Astrocyte (in vitro differentiated cells and primary cell): ENCODE measurements around the gene DNAAF5. TPM values are rescaled to one million over a fixed set of nuclear protein-coding genes. Genes with fewer than 3 reads are reported as not detected.

Source experiments
- DNase-seq: peaks from one replicate; pipeline ENCODE4 v3.0.0-alpha.2; 2010; ENCODE audit warnings: low read depth
- FAIRE-seq: peaks from 2 replicates; lab custom pipeline; 2011; peaks lifted over from hg19 to GRCh38; lab: Jason Lieb, UNC
- H2AFZ ChIP-seq: 2 replicates; pipeline ENCODE4 v1.6.0; 2012; ENCODE audit warnings: low read depth, low read length, inconsistent platforms
- H3K27ac ChIP-seq: 2 replicates; pipeline ENCODE4 v1.5.1; 2011; ENCODE audit warnings: low read depth, low read length, inconsistent platforms
- H3K27me3 ChIP-seq: 2 replicates; pipeline ENCODE4 v1.6.0; 2011; ENCODE audit warnings: low read length, inconsistent platforms; ENCODE audit not compliant: insufficient read depth
- H3K36me3 ChIP-seq: 2 replicates; pipeline ENCODE4 v1.5.1; 2011; ENCODE audit warnings: low read length, inconsistent platforms; ENCODE audit not compliant: insufficient read depth
- H3K4me1 ChIP-seq: 2 replicates; pipeline ENCODE4 v1.5.1; 2011; ENCODE audit warnings: low read length, inconsistent platforms; ENCODE audit not compliant: insufficient read depth
- H3K4me2 ChIP-seq: 2 replicates; pipeline ENCODE4 v1.6.0; 2012; ENCODE audit warnings: low read length, inconsistent platforms
- H3K4me3 ChIP-seq: 2 replicates; pipeline ENCODE4 v1.5.1; 2011; ENCODE audit warnings: low read depth, mild to moderate bottlenecking, low read length, inconsistent platforms; ENCODE audit not compliant: insufficient read depth
- H3K79me2 ChIP-seq: 2 replicates; pipeline ENCODE4 v1.6.0; 2012; ENCODE audit warnings: mild to moderate bottlenecking, low read length, inconsistent platforms; ENCODE audit not compliant: insufficient read depth
- H3K9ac ChIP-seq: 2 replicates; pipeline ENCODE4 v1.6.0; 2012; ENCODE audit warnings: mild to moderate bottlenecking, low read length, inconsistent platforms
- H3K9me3 ChIP-seq: 2 replicates; pipeline ENCODE4 v1.5.1; 2012; ENCODE audit warnings: low read depth, mild to moderate bottlenecking, low read length, inconsistent platforms; ENCODE audit not compliant: insufficient read depth
- H4K20me1 ChIP-seq: 2 replicates; pipeline ENCODE4 v1.6.0; 2012; ENCODE audit warnings: low read length, inconsistent platforms; ENCODE audit not compliant: insufficient read depth
- H3K27ac Mint-ChIP-seq: one replicate; pipeline ENCODE4 v1.8.0; 2021; ENCODE audit warnings: mild to moderate bottlenecking, mixed read lengths; ENCODE audit not compliant: unreplicated experiment
- H3K27me3 Mint-ChIP-seq: one replicate; pipeline ENCODE4 v1.8.0; 2021; ENCODE audit warnings: low read depth, mixed read lengths; ENCODE audit not compliant: unreplicated experiment
- H3K36me3 Mint-ChIP-seq: one replicate; pipeline ENCODE4 v1.8.0; 2021; ENCODE audit warnings: low read depth, mixed read lengths; ENCODE audit not compliant: unreplicated experiment
- H3K4me1 Mint-ChIP-seq: one replicate; pipeline ENCODE4 v1.8.0; 2021; ENCODE audit warnings: low read depth, mixed read lengths; ENCODE audit not compliant: unreplicated experiment
- H3K4me3 Mint-ChIP-seq: one replicate; pipeline ENCODE4 v1.8.0; 2021; ENCODE audit warnings: mild to moderate bottlenecking, moderate library complexity, mixed read lengths; ENCODE audit not compliant: unreplicated experiment
- H3K9me3 Mint-ChIP-seq: one replicate; pipeline ENCODE4 v1.8.0; 2021; ENCODE audit warnings: mild to moderate bottlenecking, mixed read lengths; ENCODE audit not compliant: unreplicated experiment
- EZH2 ChIP-seq: IDR thresholded peaks from 2 replicates; pipeline ENCODE4 v1.6.1; 2012; ENCODE audit warnings: mild to moderate bottlenecking, low read length, inconsistent platforms; ENCODE audit not compliant: insufficient read depth
- total RNA-seq: library from RNA; stranded (reverse); gene quantifications from 2 replicates; pipeline ENCODE4 v1.2.1, GENCODE V29; 2021
- TF ChIP-seq, protein P1 (sequence below): IDR thresholded peaks from 2 replicates; pipeline ENCODE4 v1.5.1; 2011; ENCODE audit warnings: low read depth, mild to moderate bottlenecking, inconsistent platforms, low read length, moderate library complexity; ENCODE audit not compliant: insufficient read depth

Gene DNAAF5
- total RNA-seq, 1 donor from 2014 or later = 24.5 TPM

DNA sequence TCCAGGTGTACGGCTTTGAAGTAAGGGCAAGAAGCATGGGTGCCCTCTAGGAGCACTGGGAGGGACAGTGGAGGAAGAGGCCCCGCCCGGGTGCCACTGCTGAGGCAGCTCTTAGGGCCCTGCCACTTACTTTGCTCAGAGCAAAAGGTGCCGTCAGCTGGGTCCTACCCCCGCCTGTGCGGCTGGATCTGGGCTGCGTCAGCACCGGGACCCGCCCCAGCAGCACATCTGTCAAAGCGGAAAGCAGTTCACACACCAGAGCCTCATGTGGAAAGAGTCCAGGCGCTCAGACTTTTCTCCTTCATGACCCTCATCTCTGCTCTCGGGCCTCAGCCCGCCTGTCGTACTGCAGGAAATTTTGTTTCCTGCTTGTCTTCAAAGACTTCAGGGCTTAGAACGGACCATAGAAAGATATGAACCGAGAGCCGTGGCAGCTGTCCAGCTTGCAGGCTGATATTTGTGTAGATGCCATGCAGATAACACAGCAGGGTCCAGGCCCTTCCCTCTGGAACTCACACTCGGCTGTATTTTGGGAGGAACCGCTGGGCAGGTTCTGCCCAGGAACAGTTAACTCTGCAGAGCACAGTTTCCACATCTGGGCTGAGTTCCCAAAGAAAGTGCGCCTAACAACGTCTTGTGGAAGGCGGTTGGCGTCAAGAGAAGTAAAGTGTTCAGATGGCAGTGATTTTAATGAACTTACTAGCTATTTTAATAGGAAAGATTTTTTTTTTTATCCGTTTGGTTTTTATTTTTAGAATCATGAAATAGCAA, 44.9 kb downstream of the DNAAF5 start:
- no peak overlapping the region for H3K9ac ChIP-seq
- TF ChIP-seq, protein P1, sequence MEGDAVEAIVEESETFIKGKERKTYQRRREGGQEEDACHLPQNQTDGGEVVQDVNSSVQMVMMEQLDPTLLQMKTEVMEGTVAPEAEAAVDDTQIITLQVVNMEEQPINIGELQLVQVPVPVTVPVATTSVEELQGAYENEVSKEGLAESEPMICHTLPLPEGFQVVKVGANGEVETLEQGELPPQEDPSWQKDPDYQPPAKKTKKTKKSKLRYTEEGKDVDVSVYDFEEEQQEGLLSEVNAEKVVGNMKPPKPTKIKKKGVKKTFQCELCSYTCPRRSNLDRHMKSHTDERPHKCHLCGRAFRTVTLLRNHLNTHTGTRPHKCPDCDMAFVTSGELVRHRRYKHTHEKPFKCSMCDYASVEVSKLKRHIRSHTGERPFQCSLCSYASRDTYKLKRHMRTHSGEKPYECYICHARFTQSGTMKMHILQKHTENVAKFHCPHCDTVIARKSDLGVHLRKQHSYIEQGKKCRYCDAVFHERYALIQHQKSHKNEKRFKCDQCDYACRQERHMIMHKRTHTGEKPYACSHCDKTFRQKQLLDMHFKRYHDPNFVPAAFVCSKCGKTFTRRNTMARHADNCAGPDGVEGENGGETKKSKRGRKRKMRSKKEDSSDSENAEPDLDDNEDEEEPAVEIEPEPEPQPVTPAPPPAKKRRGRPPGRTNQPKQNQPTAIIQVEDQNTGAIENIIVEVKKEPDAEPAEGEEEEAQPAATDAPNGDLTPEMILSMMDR = no peak
- no peak for TF ChIP-seq EZH2
- Mint-ChIP-seq H3K4me1 (no peaks in the 10 kb centered on the region), H3K27ac (no peak overlapping the region), H3K9me3 (no peaks in the 10 kb centered on the region), H3K4me3 (no peak overlapping the region), H3K36me3 (peaks cover 4% of the 10 kb centered on the region), H3K27me3 (no peaks in the 10 kb centered on the region)
- H3K79me2 ChIP-seq = no peaks in the 10 kb centered on the region
- H2AFZ ChIP-seq = no peak overlapping the region
- H4K20me1 ChIP-seq = no peaks in the 10 kb centered on the region
- no peak overlapping the region for H3K4me2 ChIP-seq
- no peaks in the 10 kb centered on the region for H3K9me3 ChIP-seq
- FAIRE-seq (no peak), DNase-seq (no peak)
- no peaks in the 10 kb centered on the region for H3K27me3 ChIP-seq
- H3K27ac ChIP-seq = no peak overlapping the region
- peaks cover 4% of the 10 kb centered on the region for H3K36me3 ChIP-seq
- H3K4me3 ChIP-seq = no peak overlapping the region
- H3K4me1 ChIP-seq = peaks cover 10% of the 10 kb centered on the region

DNA sequence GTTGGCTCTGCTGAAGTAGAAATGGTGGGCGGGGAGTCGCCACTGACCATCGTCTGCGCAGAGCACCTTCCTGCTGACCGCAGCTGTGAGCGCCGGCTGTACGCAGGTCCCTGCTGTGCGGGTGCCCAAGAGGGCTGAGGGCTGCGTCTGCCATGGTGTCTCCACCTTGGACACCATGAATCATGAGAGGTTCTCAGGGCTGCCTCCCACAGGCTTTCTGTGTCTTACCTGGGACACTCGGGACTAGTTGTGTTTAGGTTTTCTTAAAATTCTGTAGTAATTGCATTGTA, 45.5 kb downstream of the DNAAF5 start:
- Histone ChIP-seq H2AFZ (no peak overlapping the region), H3K36me3 (peaks cover 4% of the 10 kb centered on the region), H3K4me1 (peaks cover 14% of the 10 kb centered on the region), H3K27ac (no peak overlapping the region), H3K4me3 (no peak overlapping the region), H3K9me3 (no peaks in the 10 kb centered on the region), H3K4me2 (no peak overlapping the region), H3K79me2 (no peaks in the 10 kb centered on the region), H4K20me1 (no peaks in the 10 kb centered on the region), H3K27me3 (no peaks in the 10 kb centered on the region), H3K9ac (no peak overlapping the region)
- Mint-ChIP-seq H3K36me3 (peaks cover 5% of the 10 kb centered on the region), H3K4me1 (no peaks in the 10 kb centered on the region), H3K27me3 (no peaks in the 10 kb centered on the region), H3K27ac (no peak overlapping the region), H3K9me3 (no peaks in the 10 kb centered on the region), H3K4me3 (no peak overlapping the region)
- FAIRE-seq (no peak), DNase-seq (no peak)
- TF ChIP-seq, protein P1 = no peak
- TF ChIP-seq EZH2 = no peak

DNA sequence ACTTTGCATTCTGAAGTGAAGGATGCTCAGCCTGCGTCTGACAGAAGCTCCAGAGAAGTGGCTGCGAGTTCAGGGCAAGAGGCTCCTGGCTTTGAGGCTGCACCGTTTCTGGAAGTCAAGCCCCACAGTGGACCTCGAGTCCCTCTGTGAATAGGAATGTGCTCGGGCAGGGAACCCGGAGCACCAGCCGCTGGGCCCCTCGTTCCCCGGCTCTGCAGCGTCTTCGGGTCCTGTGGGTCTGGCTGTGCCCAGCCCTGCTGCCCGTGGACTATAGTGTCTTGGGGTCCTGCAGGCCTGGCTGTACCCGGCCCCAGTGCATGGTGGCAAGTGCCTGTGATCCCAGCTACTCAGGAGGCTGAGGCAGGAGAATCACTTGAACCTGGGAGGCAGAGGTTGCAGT, 45.9 kb downstream of the DNAAF5 start:
- H3K9me3 ChIP-seq = no peaks in the 10 kb centered on the region
- FAIRE-seq = no peak
- peaks cover 19% of the 10 kb centered on the region for H3K4me1 ChIP-seq
- H3K4me2 ChIP-seq = no peak overlapping the region
- peaks cover 6% of the 10 kb centered on the region for H3K36me3 Mint-ChIP-seq
- H3K27ac ChIP-seq = no peak overlapping the region
- no peak overlapping the region for H3K4me3 Mint-ChIP-seq
- H3K4me3 ChIP-seq = no peak overlapping the region
- H2AFZ ChIP-seq = no peak overlapping the region
- H3K27me3 Mint-ChIP-seq = no peaks in the 10 kb centered on the region
- H3K27ac Mint-ChIP-seq = no peak overlapping the region
- H3K4me1 Mint-ChIP-seq = no peaks in the 10 kb centered on the region
- H3K9ac ChIP-seq = no peak overlapping the region
- peaks cover 5% of the 10 kb centered on the region for H3K36me3 ChIP-seq
- H3K79me2 ChIP-seq = no peaks in the 10 kb centered on the region
- DNase-seq = no peak
- no peaks in the 10 kb centered on the region for H3K9me3 Mint-ChIP-seq
- no peaks in the 10 kb centered on the region for H3K27me3 ChIP-seq
- H4K20me1 ChIP-seq = no peaks in the 10 kb centered on the region
- TF ChIP-seq EZH2 = no peak
- TF ChIP-seq, protein P1 = no peak
